ENCODE data around the gene TTC21B.

The TTC21B gene

GRCh38 chr2:165970663-165971062 is 17.1 kb upstream of the TTC21B start:
- H3K4me3 ChIP-seq (ENCODE audit: low read depth, low read length), result no peak overlapping the region
- no peak for DNase-seq
- H3K9me3 ChIP-seq (ENCODE audit: severe bottlenecking), result no peaks in the 10 kb centered on the region
- H3K27ac ChIP-seq, result no peak overlapping the region
- no peaks in the 10 kb centered on the region for H3K36me3 ChIP-seq
- TF ChIP-seq, protein P1, sequence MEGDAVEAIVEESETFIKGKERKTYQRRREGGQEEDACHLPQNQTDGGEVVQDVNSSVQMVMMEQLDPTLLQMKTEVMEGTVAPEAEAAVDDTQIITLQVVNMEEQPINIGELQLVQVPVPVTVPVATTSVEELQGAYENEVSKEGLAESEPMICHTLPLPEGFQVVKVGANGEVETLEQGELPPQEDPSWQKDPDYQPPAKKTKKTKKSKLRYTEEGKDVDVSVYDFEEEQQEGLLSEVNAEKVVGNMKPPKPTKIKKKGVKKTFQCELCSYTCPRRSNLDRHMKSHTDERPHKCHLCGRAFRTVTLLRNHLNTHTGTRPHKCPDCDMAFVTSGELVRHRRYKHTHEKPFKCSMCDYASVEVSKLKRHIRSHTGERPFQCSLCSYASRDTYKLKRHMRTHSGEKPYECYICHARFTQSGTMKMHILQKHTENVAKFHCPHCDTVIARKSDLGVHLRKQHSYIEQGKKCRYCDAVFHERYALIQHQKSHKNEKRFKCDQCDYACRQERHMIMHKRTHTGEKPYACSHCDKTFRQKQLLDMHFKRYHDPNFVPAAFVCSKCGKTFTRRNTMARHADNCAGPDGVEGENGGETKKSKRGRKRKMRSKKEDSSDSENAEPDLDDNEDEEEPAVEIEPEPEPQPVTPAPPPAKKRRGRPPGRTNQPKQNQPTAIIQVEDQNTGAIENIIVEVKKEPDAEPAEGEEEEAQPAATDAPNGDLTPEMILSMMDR (IDR thresholded peaks at IDR 0.05; ENCODE audit: low read depth, low read length), result no peak
- H3K27me3 ChIP-seq (ENCODE audit: insufficient read depth, low read depth, severe bottlenecking), result no peaks in the 10 kb centered on the region

- Histone ChIP-seq H3K4me3 (ENCODE audit: low read depth, low read length) (no peak overlapping the region), H3K36me3 (no peaks in the 10 kb centered on the region), H3K9me3 (ENCODE audit: severe bottlenecking) (no peaks in the 10 kb centered on the region), H3K27ac (no peak overlapping the region), H3K27me3 (ENCODE audit: insufficient read depth, low read depth, severe bottlenecking) (no peaks in the 10 kb centered on the region)
- TF ChIP-seq, protein P1 (IDR thresholded peaks at IDR 0.05; ENCODE audit: low read depth, low read length), result no peak
- no peak for DNase-seq
Measured at GRCh38 chr2:165969227-165969626, 15.7 kb upstream of the TTC21B start.

DNA sequence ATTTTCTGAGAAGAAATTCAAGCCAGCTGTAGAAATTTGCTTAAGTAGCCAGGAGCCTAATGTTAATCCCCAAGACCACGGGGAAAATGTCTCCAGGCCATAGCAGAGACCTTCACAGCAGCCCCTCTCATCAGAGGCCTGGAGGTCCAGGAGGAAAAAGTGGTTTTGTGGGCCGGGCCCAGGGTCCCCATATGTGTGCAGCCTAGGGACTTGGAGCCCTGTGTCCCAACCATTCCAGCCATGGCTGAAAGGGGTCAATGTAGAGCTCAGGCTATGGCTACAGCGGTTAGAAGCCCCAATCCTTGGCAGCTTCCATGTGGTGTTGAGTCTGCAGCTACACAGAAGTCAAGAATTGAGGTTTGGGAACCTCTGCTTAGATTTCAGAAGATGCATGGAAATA is 14.2 kb upstream of the TTC21B start:
- Histone ChIP-seq H3K4me3 (ENCODE audit: low read depth, low read length) (no peak overlapping the region), H3K36me3 (no peaks in the 10 kb centered on the region), H3K9me3 (ENCODE audit: severe bottlenecking) (no peaks in the 10 kb centered on the region), H3K27ac (no peak overlapping the region), H3K27me3 (ENCODE audit: insufficient read depth, low read depth, severe bottlenecking) (no peaks in the 10 kb centered on the region)
- TF ChIP-seq, protein P1 (IDR thresholded peaks at IDR 0.05; ENCODE audit: low read depth, low read length), result no peak
- DNase-seq, result no peak

DNA sequence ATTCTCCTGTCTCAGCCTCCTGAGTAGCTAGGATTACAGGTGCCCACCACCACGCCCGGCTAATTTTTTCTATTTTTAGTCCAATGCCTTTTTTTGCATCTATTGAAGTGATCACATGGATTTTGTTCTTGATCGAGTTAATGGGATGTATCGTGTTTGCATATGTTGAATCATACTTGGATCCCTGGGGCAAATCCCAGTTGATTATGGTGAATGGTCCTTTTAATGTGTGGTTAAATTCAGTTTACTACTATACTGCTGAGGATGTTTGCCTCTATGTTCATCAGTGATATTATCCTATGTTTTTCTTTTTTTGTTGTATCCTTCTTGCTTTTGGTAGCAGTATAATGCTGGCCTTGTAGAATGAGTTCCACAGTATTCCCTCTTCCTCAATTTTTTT is 8.2 kb upstream of the TTC21B start:
- no peak for DNase-seq
- Histone ChIP-seq H3K4me3 (ENCODE audit: low read depth, low read length) (no peak overlapping the region), H3K36me3 (no peaks in the 10 kb centered on the region), H3K9me3 (ENCODE audit: severe bottlenecking) (no peaks in the 10 kb centered on the region), H3K27ac (no peak overlapping the region), H3K27me3 (ENCODE audit: insufficient read depth, low read depth, severe bottlenecking) (no peaks in the 10 kb centered on the region)
- TF ChIP-seq, protein P1 (IDR thresholded peaks at IDR 0.05; ENCODE audit: low read depth, low read length), result no peak

DNA sequence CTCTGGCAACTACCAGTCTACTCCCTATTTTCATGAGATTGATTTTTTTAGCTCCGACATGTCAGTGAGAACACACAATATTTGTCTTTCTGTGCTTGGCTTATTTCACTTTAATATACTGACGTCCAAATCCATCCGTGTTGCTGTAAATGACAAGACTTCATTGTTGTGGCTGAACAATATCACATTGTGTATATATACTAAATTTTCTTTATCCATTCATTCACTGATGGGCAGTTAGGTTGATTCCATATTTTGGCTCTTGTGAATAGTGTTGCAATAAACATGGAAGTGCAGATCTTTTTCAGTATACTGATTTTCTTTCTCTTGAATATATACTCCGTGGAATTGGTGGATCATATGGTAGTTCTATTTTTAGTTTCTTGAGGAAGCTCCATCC is 5.8 kb upstream of the TTC21B start:
- Histone ChIP-seq H3K9me3 (ENCODE audit: severe bottlenecking) (peaks cover 2% of the 10 kb centered on the region), H3K27me3 (ENCODE audit: insufficient read depth, low read depth, severe bottlenecking) (no peaks in the 10 kb centered on the region), H3K4me3 (ENCODE audit: low read depth, low read length) (no peak overlapping the region), H3K36me3 (no peaks in the 10 kb centered on the region), H3K27ac (no peak overlapping the region)
- TF ChIP-seq, protein P1 (IDR thresholded peaks at IDR 0.05; ENCODE audit: low read depth, low read length), result no peak
- no peak for DNase-seq

DNA sequence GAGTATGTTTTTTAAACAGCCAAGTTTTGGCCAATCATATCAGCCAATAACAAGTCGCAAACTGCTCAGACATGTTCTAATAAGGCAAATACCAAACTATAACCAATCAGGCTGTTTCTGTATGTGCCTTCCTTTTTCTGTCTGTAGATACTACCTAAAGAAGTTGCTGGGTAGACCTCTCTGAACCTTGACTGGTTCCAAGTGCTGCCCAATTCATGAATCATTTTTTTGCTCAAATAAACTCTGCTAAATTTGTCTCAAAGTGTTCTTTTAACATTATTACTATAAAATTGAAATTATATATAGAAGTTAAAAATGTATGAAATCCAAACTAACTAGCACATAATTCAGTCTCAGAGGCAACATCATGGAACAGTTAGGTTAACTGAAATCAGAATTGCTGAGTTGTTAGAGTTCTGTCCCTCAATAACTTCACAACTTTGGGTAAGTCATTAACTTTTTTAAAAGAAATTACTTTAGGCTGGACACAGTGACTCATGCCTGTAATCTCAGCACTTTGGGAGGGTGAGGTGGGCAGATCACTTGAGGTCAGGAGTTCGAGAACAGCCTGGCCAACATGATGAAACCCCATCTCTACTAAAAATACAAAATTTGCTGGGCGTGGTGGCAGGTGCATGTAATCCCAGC is 4.9 kb upstream of the TTC21B start:
- TF ChIP-seq, protein P1 (IDR thresholded peaks at IDR 0.05; ENCODE audit: low read depth, low read length), result no peak
- H3K27me3 ChIP-seq (ENCODE audit: insufficient read depth, low read depth, severe bottlenecking), result no peaks in the 10 kb centered on the region
- DNase-seq, result no peak
- H3K36me3 ChIP-seq, result no peaks in the 10 kb centered on the region
- no peak overlapping the region for H3K27ac ChIP-seq
- H3K9me3 ChIP-seq (ENCODE audit: severe bottlenecking), result peaks cover 2% of the 10 kb centered on the region
- no peak overlapping the region for H3K4me3 ChIP-seq (ENCODE audit: low read depth, low read length)
